ENCODE results near the gene LY6G5C. TPM values are rescaled to one million over a fixed set of nuclear protein-coding genes. Genes with fewer than 3 reads are reported as not detected.

The LY6G5C gene
- total RNA-seq, 1 experiment from 2014 or later, result not detected

DNA sequence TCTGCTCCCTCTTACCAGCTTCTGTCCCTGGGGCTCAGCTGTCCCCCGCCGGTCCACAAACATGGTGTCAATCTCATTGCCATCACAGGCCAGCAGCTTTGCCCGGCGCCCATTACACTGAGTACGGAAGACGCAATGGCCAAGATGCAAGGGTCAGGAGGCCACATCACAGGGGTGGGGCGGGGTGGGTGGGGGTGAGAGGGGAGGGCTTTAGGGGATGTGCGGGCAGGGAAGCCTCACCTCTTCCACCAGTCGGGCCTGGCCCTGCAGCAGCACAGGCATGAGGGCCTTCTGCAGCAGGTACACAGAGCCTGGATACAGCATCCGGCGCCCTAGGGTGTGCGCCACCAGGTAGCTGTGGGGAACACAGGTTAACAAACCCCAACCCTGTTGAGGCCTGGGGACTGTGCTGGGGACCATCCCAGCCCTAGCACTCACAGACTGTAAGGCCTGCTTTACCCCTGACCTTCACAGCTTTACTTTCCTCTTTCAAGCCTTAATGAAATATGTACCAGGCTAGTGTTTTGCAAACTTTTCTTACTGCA, 10.8 kb upstream of the LY6G5C start:
- no peak for DNase-seq (ENCODE audit: low spot score)

DNA sequence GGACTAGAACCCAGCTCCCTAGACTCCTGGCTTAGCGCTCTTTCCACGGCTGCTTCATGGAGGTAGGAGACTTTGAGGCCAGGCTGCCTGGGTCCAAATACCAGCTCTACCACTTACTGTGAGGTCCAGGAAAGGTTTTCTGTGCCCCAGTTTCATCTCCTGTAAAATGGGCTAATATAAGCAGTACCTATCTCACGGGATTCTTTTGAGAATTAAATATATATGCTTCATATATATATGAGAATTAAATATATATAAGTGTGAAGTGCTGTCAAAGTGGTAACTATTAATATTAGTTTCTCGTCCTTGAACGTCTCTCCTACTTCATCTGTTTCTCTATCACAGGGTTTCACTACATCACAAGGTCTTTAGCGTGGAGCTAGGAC, 10.2 kb upstream of the LY6G5C start:
- no peak for DNase-seq (ENCODE audit: low spot score)

DNA sequence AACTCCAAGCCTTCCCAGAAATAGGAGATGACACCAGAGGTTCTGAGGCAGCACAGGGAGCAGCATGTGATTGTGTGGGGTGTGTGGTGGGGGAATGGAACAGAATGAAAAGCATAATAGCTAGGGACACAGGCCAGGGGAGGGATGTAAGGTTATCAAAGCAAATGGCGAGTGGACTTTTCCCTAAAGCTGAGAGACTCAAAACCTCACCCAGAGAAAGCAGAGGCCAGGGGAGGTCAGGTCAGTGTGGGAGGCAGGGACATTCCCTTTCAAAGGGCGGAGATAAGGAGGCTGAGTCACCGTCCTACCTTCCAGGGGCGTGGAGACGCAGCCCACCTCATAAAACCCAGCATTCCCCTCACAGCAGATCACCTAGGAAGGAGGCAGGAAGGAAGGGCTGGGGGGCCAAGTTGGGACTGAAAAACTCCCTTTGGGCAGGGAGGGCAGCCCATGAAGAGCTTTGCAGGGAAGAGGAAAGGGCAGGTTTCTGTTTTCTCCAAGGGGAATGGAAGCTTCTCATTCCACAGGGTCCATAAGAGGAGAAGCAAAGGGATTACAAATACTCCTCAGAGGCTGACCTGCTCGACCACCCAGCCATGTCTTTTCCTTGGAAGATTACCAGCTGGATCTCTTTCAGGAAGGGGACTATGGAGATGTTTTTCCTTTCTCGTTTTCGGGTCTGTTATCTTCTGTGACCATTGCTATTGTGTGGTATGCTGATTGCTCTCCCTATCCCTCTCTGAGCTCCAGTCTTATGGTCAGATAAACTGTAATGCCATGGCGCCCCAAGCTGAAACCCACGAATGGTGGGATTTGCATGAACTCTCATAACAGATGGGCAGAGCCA, 9.6 kb upstream of the LY6G5C start:
- no peak for DNase-seq (ENCODE audit: low spot score)

DNA sequence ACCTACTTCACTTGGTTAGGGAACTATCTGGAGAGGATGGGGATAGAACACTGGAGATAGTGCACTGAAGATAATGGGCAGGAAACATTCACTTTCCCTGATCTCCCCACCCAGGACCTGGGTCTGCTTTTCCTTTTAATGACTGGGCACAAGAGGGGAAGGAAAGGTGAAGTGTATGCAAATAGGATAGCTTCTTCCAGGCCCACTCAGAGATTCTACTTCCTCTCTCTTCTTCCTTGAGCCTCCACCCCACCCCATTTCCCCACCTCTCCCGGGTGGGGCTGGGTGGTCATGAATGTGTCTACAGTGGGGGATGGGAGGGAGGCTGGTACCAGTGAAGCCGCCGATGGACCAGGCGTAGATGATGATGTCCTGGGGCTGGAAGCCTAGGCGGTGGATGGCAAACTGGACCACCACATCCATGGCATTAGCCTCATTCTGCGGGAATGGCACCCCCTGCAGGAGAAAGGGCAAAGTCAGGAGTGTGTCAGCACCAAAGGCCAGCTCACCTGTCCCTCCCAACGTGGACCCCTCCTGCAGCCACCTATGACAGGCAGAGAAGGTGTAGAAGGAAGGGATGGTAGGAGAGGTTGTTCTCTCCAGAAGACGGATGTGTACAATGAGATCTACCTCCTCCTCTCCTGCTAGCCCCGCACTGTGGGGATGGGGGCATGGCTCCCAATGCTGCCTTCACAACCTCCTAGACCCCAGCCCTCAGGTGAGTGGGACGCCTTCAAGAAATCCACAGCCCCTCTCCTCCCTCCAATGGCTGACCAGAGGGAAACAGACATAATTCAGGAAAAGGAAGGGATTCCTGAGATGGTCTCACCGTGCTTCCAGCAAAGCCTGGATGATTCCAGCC, 8.6 kb upstream of the LY6G5C start:
- no peak for DNase-seq (ENCODE audit: low spot score)

DNA sequence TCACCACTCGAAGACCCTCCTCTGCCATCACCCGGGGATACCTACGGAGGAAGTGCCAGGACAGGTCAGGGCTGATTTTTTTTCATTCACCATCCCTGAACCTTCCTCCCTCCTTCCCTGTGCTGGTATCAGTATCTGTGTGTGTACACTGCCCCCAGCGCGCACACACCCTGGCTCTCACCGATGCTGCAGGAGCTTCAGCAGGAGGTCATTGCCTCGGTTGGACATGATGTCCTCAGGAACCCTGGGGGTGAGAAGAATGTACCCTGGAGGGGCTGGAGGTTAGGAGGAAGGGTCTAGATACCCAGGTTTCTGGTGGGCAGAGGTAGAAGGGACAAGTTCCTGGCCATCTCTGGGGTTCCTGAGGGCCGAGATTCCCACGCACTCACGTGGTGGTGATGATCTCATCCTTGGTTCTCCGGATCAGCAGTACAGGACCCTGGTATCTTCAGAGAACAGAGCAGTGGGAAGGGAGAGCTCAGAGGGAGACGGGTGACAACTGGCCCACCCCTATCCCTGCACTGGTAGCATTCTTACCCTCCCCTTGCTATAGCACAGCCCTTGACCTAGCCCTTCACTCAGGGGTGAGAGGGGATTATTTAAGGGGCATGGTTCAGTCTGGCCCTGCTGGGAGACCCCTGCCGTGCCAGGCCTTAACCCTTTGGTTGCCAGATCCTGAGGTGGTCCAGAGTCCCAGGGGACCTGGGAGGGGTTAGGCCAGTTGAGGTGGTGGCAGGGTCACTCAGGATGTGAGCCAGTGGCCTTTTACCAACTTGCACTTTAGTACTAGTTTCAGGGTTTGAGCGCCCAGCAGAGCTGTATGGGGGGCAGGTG, 7.2 kb upstream of the LY6G5C start:
- DNase-seq (ENCODE audit: low spot score), result no peak

DNA sequence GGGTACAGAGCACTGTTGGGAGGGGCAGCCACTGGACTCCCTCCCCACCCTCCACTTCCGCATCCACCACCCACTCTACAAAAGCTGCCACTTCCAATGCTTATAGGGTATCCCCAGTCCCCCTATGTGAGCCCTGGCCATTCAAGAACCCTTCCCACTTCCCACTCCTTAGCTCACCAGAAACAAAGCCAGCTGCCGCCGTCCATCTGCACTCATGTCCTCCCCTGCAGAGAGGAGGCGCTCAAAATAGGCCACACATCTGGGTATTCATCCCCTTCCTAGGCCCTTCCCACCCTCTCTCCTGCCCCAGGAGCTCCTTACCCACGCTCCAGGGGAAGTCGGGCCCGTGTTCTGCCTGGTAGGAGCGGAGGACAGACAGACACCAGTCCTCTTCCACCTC, 6.5 kb upstream of the LY6G5C start:
- no peak for DNase-seq (ENCODE audit: low spot score)

DNA sequence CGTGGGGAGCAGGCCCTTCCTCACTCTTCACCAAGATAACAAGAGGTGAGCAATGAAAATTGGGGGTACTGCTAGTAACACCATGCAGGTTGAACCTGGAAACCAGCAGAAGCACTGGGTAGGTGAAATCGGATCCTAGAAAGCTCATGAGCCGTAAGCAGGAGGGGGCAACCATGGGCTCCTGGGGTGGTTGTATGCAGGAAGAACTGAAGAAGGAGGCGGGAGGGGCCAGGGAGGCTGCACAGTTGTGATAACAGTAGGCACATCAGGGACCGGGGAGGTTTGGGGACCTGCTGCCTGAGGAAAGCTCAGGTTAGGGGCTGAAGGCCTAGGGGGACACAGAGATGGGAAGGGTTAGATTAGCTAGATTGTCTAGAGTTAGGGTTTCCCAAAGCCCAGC, 5.6 kb upstream of the LY6G5C start:
- no peak for DNase-seq (ENCODE audit: low spot score)

DNA sequence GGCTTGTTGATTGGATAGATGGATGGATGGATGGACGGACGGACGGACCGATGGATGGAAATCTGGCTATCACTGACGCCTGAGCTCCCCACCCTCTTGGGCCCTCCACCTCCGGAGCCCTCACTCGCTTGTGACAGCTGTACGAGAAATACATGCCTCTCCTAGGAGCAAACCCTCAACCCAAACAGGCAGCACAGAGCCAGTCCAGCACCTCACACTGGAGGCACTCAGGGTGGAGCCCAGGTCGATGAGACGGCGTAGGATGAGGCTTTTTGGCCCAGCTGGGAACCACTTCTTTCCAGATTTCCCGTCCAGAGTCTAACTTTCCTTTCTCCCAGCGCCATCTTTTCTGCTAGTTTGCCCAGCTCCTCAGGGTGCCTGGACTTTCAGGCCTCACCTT, 2.7 kb upstream of the LY6G5C start:
- no peak for DNase-seq (ENCODE audit: low spot score)

DNA sequence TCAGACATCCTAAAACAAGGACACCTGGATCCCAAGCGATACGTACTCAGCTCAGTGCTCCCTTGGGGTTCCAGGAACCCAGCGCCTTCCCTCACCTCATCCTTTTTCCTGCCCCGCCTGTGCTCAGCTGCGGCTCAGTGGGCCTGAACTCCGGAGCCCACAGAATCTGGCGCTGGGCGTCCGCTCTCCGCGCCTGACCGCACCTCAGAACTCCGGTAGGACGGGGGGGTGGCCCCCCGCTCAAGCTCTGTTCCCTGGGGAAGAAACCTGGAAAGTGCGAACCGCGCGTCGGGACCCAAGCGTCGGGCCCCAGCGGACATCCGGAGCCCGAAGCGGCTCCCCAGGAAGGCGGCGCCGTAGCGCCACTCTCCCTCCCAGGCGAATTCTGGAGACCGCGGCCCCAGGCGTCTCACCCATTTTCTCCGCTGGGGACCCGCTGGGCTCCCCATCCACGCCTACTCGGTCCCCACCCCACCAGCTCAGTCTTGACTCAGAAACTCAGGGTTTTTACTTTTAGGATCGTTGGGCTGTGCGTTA, 336 bp upstream of the LY6G5C start:
- no peak for DNase-seq (ENCODE audit: low spot score)

DNA sequence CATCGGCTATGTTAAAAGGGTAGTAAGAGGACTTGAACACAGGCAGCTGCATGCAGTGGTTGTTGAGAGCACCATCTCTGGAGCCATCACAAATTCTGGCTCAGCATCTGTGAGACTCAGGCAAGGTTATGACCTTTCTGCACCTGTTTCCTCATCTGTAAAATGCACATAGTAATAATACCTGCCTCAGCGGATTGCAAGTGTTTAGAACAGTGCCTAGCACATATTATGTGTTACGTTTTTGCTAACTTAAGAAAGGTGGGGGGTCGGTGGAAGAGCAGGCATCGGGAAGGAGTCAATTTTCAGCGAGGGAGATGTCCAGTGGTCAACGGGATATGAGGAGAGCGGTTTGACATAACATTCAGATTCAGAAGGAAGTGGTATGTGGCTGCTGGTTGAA, 2.9 kb downstream of the LY6G5C start:
- DNase-seq (ENCODE audit: low spot score), result no peak

DNA sequence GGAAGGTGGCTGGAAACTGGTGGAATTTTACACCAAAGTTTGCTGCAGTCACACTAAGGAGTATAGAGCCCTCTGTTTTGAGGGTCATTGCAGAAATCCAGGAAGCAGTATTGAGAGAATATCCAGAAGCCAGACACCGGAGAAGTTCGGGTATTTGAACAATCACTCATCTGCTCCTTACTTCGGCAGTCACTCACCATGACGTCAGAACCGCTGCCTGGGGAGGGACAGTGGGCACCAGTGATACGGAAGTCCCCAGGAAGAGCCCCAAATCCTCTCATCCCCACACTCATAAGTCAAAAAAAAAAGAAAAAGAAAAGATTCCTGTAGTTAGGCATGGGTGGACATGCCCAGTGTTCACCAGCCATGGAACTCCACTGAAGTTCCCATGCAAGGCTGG, 4.0 kb downstream of the LY6G5C start:
- DNase-seq (ENCODE audit: low spot score), result no peak

DNA sequence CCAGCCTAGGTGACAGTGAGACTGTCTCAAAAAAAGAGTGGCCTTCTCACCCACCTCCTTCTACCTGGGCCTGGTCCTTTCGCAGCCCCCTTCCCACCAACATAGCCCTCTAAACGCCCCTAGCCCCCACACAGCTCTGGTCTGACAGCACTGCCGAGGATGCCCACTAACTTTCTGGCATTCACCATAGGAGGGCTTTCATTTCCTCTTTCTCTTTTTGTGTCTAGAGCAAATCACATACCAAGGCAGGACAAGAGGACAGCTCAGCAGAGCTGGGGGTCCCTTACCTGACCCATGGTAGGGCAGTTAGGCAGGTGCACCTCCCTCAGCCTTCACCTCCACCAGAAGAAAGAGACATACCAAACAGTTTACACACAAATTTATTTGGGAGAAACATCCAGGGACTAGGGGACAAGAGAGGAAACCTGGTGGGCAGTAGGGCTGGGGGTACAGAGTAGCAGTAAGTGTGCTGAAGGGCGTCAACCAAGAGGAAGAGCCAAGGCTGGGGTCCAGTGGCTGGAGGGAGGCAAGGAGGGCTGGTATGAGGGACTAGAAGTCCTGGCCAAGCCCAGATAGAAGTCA, 4.5 kb downstream of the LY6G5C start:
- no peak for DNase-seq (ENCODE audit: low spot score)

DNA sequence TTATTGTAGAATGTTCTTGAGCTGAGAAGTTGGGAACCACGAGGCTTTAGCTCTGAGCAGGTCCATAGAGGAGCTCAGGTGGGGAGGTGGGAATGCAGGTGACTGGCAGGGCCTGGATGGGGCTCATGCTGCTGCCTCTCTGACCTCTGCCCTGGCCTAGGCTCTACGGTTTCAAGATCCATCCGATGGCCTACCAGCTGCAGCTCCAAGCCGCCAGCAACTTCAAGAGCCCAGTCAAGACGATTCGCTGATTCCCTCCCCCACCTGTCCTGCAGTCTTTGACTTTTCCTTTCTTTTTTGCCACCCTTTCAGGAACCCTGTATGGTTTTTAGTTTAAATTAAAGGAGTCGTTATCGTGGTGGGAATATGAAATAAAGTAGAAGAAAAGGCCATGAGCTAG, 11.2 kb downstream of the LY6G5C start, which contains the start of gene LY6G5B:
TSS of gene LY6G5B (plus strand) at position 301 of the 400 bp plus-strand sequence. CDS start 975 bp downstream, outside the sequence.
- no peak for DNase-seq (ENCODE audit: low spot score)

DNA sequence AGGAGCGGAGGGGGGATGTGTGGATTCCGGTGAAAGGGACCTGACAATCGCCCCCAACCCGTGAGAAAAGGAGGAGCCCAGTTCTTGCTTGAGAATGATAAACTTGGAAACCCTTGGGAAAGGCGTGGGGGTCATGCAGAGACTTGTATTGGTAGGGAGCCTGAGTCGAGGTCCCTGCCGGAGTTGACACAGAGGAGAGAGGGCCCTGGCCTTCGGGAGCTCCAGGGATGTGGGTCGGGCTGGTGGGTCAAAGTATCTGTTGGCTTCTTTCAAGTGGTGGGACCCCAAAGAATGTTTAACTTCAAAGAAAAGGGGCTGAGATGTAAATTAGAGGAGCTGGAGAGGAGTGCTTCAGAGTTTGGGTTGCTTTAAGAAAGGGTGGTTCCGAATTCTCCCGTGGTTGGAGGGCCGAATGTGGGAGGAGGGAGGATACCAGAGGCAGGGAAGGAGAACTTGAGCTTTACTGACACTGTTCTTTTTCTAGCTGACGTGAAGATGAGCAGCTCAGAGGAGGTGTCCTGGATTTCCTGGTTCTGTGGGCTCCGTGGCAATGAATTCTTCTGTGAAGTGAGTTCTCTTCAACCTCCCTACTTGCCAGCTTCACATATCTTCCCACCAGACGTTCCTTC, 14.4 kb downstream of the LY6G5C start:
- DNase-seq (ENCODE audit: low spot score), result no peak

DNA sequence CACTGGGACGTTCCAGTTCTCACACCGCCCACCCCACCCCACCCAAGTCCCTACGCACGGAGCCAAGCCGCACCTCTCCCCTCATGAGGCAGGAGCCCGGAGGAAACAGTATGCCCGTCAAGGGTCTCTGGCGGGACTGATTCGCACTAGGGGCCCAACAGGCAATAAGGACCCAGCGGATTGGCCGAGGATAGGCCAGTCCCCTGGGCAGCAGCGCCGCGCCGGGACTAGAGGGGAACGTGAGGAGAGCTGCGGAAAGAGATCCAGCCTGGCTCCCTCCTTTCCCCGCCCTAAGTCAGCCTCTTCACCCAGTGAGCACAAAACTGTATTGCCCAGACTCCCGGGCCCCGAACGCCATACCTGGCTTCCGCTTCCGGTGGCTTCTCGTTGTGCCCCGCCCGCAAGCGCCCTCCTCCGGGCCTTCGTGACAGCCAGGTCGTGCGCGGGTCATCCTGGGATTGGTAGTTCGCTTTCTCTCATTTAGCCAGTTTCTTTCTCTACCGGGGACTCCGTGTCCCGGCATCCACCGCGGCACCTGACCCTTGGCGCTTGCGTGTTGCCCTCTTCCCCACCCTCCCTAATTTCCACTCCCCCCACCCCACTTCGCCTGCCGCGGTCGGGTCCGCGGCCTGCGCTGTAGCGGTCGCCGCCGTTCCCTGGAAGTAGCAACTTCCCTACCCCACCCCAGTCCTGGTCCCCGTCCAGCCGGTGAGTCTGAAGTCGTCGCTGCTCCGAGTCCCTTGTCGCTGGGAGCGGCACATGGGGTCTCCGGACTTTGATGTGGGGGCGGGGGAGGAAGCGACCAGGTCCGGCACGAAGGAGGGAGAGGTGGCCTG, 15.1 kb downstream of the LY6G5C start, which contains the start of gene CSNK2B:
TSS of gene CSNK2B (plus strand) at position 580 of the 836 bp plus-strand sequence. CDS start 752 bp downstream, outside the sequence.
- DNase-seq (ENCODE audit: low spot score), result peak; percentile 97

DNA sequence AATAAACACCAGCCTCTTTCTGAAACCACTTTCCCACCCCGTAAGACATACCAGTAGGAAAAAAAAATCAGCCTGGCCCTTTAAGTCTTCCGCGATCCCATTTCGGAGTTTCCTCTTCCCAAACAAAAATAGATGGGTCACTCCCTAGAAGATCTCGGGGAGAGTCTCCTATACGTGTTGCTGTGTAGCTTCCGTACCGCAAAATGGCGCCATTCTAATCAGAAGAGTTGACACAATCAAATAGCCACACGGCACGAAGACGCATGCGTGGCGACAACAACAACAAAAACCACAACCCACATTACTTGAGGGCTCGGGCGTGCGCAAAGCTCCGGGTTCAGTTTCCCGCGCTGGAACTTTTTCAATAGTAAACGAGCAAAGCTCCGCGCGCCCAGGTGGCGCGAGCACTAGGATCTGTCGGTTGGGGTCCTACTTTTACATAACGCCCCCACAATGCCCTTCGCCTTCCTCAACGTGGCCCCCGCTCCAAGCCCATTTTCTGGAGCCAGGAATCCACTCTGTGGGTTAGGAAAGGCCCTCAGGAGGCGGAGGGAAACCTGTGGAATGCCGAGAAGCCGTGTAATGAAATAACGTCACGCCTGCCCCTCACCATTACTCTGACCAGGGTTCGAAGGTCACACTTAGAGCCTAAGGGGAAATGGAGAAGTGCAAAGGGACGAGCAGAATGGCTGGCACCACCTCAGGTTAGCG, 15.9 kb downstream of the LY6G5C start, which contains the start of gene GPANK1:
TSS of gene GPANK1 (minus strand) at position 208 of the 711 bp plus-strand sequence. CDS start 519 bp downstream, outside the sequence.
- peak; percentile 97 for DNase-seq (ENCODE audit: low spot score)

DNA sequence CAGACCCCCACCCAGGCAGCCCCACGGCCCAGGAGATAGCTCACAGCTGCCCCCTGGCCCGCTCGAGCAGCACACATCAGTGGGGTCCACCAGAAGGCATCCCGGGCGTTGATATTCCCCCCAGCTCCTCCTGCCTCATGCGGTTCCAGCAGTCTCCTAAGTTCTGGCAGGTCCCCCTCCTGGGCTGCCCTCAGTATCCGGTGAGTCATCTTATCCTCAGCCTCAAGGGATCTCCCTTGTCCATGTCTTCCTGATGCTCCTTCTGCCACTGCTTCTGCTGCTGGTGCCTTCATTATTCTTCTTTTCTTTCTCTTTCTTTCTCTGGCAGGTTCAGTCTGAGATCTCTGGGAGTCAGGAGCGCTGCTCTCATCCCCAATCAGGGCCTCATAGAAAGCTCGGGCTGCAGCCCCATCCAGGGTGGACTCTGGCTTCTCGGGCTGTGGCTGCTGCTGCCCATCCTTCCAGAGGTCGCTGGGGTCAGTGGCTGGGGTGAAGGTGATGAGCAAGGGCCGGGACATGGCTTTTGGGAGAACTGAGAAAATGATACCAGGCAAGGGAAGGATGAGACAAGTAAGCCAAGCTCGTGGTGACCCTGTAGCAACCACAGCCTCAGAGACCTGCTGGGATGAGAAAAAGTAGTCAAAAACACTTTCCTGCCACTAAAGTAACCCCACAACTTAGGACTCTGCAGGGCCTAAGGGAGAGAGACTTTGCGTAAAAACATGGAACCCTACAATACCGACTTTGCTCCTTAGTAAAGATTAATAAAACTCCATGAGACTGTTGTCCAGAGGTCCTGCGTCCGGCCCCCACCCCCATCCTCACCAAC, 16.7 kb downstream of the LY6G5C start:
- peak; percentile 58 for DNase-seq (ENCODE audit: low spot score)
